Tibial artery (tissue), 4 donors: ENCODE results near the gene CPEB2.

ENCODE experiments used
- DNase-seq, 2 donors: peaks; one replicate each; pipeline ENCODE4 v3.0.0-alpha.2; 2019
- H3K27ac ChIP-seq, 2 donors: fragments of 200-600 bp; sonication (generic) in 1 of 2; 1 replicate in 1 of 2; 2 replicates in 1 of 2; pipeline ENCODE4 v1.5.1; 2018 to 2019; ENCODE audit warnings: mild to moderate bottlenecking in 1 of 2
- H3K27me3 ChIP-seq, 2 donors: fragments of 200-600 bp; sonication (generic) in 1 of 2; one replicate each; pipeline versions ENCODE4 v1.5.1 to v1.6.0; 2016 to 2019
- H3K36me3 ChIP-seq, 3 donors: fragments of 200-600 bp; sonication (generic) in 2 of 3; one replicate each; pipeline ENCODE4 v1.5.1; 2016 to 2019; ENCODE audit warnings: mild to moderate bottlenecking in 2 of 3
- H3K4me1 ChIP-seq, 4 donors: fragments of 200-600 bp; sonication (generic) in 2 of 4; 1 replicate in 3 of 4; 2 replicates in 1 of 4; pipeline ENCODE4 v1.5.1; 2016 to 2019
- H3K4me3 ChIP-seq, 2 donors: fragments of 200-600 bp; sonication (generic) in 1 of 2; 1 replicate in 1 of 2; 2 replicates in 1 of 2; pipeline ENCODE4 v1.5.1; 2018 to 2019; ENCODE audit warnings: mild to moderate bottlenecking in 2 of 2
- H3K9me3 ChIP-seq, 3 donors: fragments of 200-600 bp; sonication (generic) in 1 of 3; one replicate each; pipeline ENCODE4 v1.5.1; 2016 to 2019
- CTCF ChIP-seq, 2 experiments: fragments of 200-600 bp in 1 of 2; fragments of 450-650 bp in 1 of 2; IDR thresholded peaks; one replicate each; pipeline ENCODE4 v1.5.1; 2017 to 2019; ENCODE audit warnings: antibody characterized with exemption in 2 of 2, mild to moderate bottlenecking in 1 of 2, moderate library complexity in 1 of 2
- intact Hi-C: fragments of 100-400 bp; cut with DNase I; formaldehyde crosslinking; loops from one replicate; pipeline ENCODE4 v1.15.0; 2023; ENCODE audit warnings: low total_unique reads

The CPEB2 gene

DNA sequence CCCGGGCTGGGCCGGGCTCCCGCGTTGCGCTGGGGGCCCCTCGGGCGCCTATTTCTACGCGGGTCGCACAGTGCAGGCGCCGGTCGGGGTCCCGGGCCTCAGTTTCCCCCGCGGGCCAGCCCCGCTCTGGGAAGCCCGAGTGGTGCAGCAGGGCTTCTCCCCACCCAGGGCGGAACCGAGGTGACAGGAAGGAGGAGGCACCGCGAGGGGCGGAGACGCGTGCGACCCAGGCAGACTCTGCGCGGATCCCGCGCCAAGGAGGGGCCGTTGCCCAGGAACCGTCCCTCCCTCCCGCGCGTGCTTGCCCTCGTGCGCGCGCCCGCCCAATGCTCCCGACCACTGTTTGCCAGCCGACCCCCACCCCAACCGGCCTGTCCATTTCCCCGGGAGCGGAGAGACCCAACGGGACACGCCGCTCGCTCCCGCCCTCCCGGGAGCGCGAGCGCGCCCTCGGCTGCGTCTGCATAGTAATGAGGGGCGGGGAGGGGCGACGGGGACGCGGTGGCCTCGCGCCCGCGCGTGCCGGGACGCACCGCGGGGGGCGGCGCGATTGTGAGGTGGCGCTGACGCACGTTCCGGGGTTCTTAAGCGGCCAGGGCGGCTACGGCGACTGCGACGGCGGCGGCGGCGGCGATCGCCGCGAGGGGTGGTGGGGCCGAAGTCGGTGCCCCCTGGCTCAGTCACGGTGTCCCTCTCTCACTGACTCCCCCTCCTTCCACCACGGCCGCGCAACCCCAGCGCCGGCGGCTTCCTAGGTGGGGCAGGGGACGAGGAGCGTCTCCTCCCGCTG, at the start of gene CPEB2:
CPEB2 (plus strand) TSS at position 613 of the 790 bp plus-strand sequence. CDS start 193 bp downstream, outside the sequence.
- no peak for TF ChIP-seq CTCF (IDR thresholded peaks at IDR 0.05)
- H3K36me3 ChIP-seq, result no peaks in the 10 kb centered on the region
- DNase-seq, result peak; percentile 94 to 98
- peak within 1 kb of the TSS; percentile 99 to 100 for H3K27ac ChIP-seq
- peak within 1 kb of the TSS; percentile 93 to 95 for H3K4me3 ChIP-seq
- no peaks in the 10 kb centered on the region for H3K27me3 ChIP-seq
- no peaks in the 10 kb centered on the region for H3K9me3 ChIP-seq
- intact Hi-C loops, result loop anchor here (1.0 to 10.0 kb wide), 3 partner anchors 147 to 653 kb away; partner anchors contain the start of genes C1QTNF7 and FBXL5
- H3K4me1 ChIP-seq, result peaks cover 0 to 20% (median 0%) of the 10 kb centered on the region in 4 donors

DNA sequence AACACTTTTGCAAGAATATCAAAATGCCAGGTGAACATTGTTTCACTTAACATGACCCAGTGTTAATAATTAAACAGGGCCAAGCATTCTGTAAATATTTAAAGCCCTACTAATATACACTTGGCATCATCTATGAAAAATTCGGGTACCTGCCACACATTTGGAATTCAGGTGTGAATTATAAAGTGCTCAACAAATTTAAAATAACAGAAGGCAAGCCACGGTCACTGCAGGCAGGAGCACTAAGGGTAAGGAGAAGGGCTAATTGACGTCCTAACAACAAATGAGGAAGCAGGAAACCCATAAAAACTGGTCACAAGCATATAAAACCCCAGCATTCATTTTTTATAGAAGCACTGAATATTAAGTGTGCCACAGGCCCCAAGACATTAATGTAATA, 43.8 kb upstream of the CPEB2 start:
- Histone ChIP-seq H3K36me3 (no peaks in the 10 kb centered on the region), H3K27ac (no peak overlapping the region), H3K4me1 (no peaks in the 10 kb centered on the region), H3K27me3 (no peaks in the 10 kb centered on the region), H3K4me3 (no peak overlapping the region), H3K9me3 (no peaks in the 10 kb centered on the region)
- TF ChIP-seq CTCF (IDR thresholded peaks at IDR 0.05), result no peak
- DNase-seq, result no peak
- intact Hi-C loops, result no loop called here

DNA sequence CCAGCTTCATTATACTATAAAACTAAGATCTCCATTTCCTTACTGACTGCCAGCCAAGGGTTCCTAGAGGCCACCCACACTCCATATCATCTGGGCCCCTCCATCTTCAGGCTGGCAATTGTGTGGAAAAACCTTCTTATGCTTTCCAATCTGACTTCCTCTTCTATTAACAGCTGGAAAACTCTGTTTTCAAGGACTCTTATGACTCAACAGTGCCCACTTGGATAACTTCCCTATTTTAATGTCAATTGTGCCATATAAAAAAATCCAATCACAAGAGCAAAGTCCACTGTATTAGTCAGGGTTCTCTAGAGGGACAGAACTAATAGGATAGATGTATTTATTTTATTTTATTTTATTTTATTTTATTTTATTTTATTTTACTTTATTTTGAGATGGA, 41.0 kb upstream of the CPEB2 start:
- Histone ChIP-seq H3K27me3 (no peaks in the 10 kb centered on the region), H3K4me1 (no peaks in the 10 kb centered on the region), H3K9me3 (no peaks in the 10 kb centered on the region), H3K4me3 (no peak overlapping the region), H3K27ac (no peak overlapping the region), H3K36me3 (no peaks in the 10 kb centered on the region)
- DNase-seq, result no peak
- TF ChIP-seq CTCF (IDR thresholded peaks at IDR 0.05), result no peak
- intact Hi-C loops, result no loop called here

DNA sequence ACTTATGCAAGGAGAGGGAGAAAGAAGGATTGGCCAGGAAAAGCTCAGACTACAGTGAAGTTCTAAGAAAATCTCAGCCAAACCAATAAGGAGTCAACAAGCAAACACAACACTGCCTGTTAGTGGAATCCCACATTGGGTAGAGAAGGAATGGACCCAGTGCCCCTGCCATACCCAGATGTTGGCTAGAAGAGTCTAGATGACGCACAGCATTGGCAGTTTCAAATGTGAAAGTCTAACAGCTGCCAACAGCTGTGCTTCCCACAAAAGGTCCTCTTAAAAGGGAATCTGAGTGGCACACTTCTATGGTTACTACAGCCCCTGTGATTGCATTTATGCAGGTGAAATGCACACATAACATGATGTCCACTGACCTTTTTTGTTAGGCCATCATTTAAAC, 37.2 kb upstream of the CPEB2 start:
- TF ChIP-seq CTCF (IDR thresholded peaks at IDR 0.05), result no peak
- no peak overlapping the region for H3K4me3 ChIP-seq
- intact Hi-C loops, result no loop called here
- H3K9me3 ChIP-seq, result no peaks in the 10 kb centered on the region
- DNase-seq, result no peak
- H3K27ac ChIP-seq, result no peak overlapping the region
- no peaks in the 10 kb centered on the region for H3K4me1 ChIP-seq
- H3K27me3 ChIP-seq, result no peaks in the 10 kb centered on the region
- no peaks in the 10 kb centered on the region for H3K36me3 ChIP-seq

- no peak for DNase-seq
- Histone ChIP-seq H3K4me1 (no peaks in the 10 kb centered on the region), H3K27ac (no peak overlapping the region), H3K36me3 (no peaks in the 10 kb centered on the region), H3K4me3 (no peak overlapping the region), H3K9me3 (no peaks in the 10 kb centered on the region), H3K27me3 (no peaks in the 10 kb centered on the region)
- intact Hi-C loops, result no loop called here
- no peak for TF ChIP-seq CTCF (IDR thresholded peaks at IDR 0.05)
These were observed 34.3 kb upstream of the CPEB2 start for GRCh38 chr4:14967982-14968381.
